GM19452 (cell line): ENCODE results near the gene CARHSP1.
"Not testable (repeated sequence)": the region's sequence is repeated elsewhere in the genome, so short reads cannot be mapped to it uniquely, and the experiment has no call there.

Experiments used
- ATAC-seq: cut with Tn5 transposase; IDR thresholded peaks from one replicate; pipeline ENCODE4 v1.9.1; 2021; ENCODE audit not compliant: unreplicated experiment

The CARHSP1 gene

DNA sequence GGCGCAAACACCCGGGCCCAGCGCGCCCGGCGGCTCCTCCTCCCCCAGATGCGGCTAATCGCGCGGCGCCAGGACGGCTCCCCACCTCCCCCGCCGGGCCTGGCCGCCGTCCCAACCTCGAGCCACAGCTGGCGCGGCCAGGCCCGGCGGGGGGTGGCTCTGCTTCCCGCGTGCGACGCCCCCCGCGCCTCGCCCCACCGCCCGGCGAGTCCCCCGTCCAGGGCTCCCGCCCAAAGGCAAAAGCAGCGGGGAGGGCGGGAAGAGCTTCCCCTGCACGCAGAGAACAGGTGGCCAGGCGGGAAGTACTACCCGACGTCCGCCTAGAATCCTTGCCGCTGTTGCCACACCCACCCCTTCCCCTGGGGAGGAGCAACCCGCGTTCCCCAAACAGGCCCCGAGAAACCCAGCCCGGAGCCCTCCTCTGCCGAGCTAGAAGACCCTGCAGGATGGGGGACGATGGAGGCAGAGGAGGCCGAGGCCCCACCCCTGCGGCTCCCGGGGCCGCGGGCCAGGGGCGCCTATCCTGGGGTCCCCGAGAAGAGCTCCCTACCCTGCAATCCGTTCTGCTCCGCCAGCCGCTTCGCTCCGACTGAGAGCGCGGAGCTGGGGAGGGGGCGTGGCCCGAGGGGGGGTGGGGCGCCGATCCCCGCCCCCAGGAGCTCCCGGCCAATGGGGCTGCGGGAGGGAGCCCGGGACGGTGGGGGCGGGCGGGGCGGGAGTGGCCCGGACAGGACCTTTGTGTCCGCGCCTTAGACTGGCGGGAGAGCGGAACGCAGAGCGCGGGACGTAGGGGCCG is at the start of gene CARHSP1:
TSS of gene CARHSP1 (minus strand) at position 591 of the 796 bp plus-strand sequence. CDS start 9,678 bp downstream, outside the sequence.
- ATAC-seq = peak; percentile 67

DNA sequence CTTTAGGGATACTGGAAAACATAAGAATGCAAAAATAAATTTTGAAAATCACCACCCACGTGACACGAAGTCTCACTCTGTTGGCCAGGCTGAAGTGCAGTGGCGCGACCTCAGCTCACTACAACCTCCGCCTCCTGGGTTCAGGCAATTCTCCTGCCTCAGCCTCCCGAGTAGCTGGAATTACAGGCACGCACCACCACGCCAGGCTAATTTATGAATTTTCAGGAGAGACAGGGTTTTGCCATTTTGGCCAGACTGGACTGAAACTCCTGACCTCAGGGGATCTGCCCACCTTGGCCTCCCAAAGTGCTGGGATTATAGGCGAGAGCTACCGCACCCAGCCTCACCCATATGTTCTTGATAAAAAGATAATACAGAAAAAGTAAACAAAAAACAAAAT is 48.5 kb upstream of the CARHSP1 start:
- ATAC-seq = not testable (repeated sequence)

DNA sequence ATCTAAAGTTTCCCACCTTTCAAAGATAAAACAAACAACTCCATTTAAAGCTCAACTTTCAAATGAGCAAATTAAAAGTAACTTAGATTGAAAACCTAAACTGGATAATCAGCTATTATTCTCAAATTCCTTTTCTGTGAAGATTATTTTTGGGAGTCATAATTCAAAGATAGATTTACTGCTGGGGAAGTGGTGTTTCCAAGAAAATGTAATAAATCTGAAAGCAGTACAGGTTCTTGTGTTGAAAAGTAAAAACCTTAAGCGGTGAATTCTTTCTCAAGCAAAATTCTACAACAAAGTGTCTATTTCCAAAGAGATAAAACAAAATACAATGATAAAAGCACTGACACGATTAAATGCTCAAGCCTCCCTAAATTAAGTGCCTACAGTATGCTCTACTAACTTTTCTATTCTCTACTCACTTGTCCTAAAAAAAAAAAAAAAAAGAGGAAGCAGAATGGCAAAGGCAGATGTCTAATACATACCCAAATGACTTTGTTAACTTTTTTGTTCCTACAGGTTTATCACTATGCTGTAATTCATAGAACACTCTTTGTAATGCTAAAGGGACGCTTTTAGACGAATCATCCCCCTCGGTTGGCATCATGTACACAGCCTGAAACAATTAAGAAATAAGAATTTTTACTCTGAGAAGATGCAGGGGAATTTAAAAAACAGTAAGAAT is 47.9 kb upstream of the CARHSP1 start:
- ATAC-seq = no peak

DNA sequence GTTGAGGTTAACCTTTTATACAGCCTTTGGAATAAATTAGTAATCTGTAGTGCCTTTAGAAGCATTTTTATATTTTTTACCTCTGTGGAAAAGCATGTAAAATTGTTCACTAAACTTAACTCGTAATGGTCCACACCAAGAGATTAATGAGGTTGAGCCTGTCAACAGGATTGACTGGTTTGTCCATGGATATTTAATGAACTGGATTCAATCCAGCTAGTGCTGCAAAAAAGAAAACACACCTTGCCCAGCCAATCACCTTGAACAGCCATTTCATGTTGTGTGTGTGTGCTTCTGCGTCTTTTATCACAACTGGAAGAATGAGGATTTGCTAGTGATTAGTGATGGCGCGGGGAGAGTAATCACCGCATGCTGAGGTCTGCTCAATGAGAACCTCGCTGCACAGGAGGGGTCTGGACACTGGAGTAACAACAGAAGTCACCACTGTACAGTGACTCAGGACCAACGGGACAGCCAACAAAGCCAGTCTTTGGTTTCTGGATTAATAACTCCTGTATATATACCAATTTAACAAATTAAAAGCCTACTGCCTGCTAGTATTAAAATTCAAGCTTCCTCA is 47.0 kb upstream of the CARHSP1 start:
- ATAC-seq = no peak

DNA sequence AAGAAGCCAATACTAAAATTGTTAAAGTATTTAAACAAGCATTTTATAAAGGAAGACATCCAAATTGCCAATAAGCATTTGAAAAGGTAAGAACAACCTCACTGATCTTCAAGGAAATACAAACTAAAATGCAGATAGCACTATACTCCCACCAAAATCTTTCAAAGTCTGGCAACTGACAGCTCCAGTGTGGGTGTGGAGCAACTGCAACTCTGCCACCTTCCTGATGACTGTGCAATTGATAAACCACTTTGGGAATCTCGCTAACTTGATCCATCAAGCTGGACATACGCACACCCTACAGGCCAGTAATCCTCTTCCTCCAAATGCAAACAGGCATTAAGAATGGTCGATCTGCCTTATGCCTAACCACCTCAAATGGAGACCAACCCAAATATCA is 45.3 kb upstream of the CARHSP1 start:
- ATAC-seq = no peak

DNA sequence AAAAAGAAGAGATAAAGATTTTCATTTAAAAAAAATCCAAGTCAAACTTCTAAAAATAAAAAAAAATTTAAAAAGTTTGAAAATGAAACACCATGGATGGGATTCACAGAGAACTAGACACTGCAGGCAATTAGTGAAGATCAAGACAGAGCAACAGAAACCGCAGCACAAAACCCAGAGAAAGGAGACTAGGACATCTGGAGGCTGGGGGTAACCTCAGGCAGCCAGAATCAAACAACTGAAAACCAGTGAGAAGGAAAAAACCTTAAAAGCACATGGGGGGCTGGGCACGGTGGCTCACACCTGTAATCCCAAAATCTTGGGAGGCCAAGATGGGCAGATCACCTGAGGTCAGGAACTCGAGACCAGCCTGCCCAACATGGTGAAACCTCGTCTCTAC is 44.0 kb upstream of the CARHSP1 start:
- ATAC-seq = no peak

DNA sequence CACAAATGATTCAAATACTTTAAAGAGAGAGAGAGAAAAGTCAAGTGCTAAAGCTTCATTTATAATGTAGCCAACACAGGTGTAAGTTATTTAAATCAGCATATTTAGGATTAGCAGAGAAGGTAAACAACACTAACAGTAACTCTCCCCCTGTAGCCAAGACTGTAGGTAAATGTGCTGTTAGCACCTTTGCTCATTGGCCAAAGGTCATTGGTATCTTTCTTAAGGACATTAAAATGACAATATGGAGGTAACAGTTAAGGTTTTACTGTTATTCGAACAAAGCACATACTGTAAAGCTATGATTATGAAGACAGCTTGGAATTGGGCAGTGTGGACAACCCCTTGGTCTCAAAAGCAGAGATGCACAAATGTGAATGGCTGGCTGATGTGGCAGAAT is 42.0 kb upstream of the CARHSP1 start:
- ATAC-seq = no peak

DNA sequence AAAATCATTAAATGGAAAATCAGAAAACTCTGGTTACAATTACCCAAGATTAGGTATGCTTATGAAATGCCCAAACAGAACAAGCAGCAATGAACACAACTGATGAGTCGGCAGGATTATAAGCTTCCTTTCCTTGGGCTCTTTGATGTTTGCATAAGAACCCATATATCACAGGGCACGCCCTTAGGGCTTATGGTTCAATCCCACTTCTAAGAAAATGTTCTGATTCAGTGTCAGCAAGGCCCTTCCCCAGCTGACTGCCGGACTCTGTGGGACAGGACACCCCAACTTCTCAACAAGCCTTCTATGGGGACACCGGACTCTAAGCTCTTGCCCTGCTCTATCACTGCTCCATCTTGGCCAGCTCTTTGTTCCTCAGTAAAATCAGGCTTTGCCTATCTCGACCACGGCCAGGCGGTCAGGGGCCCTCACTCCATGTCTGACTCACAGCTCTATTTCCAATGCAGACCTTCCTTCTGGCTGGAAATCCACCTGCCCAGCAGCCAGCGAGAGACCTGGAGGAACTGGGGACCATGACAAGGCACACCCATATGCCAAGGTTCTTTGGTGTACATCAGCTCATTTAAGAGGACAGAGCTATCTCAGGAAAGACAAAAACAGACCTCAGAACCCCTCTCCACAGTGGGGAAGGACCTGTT is 40.1 kb upstream of the CARHSP1 start:
- ATAC-seq = no peak

DNA sequence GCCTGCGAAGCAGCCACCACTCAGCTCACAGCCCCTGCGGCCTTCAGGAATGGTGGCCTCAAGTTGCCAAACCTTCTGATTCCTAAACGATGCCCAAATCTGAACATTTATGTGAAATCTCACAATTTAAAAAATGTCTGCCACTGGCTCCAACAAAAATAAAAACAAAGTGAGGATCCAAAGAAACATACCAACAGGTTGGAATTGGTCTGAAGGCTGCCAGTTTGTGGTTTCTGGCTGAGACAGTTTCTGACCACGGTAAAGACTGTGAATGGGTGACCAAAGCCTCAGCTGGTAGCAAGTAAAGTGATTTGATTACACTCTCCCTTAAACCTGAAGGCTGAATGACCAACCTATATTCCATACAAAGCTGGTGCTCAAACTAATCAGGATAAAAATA is 38.3 kb upstream of the CARHSP1 start:
- ATAC-seq = no peak

DNA sequence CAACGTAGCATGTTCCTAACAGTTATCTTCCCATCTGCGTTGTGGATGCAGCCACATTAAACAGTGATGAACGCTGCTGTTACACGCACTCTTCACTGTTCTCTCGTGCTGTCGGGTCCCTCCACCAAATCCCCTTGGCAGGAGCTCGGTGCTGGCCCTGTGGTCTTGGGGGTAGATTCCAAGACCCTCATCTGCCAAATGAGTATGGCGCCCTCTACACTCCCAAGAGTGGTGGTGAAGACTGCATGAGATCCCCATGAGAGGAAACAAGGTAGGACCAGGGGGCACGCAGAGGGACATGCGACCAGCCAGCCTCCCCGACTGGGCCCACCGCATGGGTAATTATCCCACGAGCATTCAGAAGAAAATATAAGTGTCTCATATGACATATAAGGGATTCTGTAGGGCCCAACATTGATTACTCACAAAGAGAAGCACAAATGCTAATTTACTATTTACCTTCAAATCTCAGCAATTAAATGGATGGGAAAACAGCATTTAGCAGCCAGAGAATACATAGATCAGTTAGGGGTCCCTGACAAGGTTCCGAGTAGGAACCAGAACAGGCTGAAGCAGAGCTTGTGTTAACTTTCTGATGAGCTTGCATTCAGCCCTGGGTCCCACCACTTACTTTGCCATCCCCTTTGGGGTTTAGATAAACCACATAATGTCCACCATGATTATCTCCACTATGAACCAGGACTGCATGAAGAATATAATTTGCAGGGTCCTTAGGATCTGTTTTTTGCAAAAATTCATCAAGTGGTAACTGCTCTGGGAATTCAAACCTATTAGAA is 37.2 kb upstream of the CARHSP1 start:
- no peak for ATAC-seq

DNA sequence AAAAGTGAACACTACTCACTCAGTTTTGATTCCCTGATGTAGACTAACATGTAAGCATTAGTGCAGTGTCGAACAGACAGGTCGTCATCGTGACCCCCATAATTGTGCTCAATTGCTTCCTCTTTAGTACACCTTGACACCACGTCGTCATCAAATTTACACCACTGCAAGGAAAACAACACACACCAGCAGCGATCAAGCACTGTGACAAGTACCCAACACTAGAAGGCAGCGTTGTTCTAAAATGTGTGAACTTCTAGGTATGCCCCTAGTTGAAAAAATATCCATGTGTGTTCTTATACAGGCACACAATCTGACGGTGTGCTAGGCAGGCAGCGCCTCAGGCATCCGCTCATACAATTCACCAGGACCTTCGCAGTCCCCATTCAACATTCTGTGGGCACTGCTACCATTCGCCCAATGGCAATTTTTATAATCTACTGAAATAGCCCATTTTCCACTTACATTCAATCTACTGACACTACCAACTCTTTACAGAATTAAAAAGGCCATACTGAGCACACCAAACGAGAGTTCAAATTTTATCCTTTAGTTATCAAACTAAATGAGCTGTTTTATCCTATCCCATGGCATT is 36.5 kb upstream of the CARHSP1 start:
- ATAC-seq = no peak

DNA sequence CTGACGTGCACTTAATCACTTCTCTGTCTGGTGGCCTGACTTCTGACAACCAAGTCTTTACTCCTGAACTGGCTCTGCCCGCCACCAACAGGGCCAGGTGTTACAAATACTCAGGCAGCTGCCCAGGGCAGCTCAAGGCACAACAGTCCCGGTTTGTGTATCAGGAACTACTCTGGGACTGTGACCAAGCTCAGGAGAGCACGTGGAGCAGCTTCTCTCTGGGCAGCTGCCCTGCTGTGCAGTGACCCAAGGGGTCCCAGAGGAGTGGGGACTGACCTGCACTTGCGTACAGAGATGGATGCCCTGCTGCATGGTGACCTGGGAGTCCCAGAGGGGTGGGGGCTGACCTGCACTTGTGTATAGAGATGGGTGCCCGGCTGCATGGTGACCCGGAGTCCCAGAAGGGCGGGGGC is 35.2 kb upstream of the CARHSP1 start:
- no peak for ATAC-seq

DNA sequence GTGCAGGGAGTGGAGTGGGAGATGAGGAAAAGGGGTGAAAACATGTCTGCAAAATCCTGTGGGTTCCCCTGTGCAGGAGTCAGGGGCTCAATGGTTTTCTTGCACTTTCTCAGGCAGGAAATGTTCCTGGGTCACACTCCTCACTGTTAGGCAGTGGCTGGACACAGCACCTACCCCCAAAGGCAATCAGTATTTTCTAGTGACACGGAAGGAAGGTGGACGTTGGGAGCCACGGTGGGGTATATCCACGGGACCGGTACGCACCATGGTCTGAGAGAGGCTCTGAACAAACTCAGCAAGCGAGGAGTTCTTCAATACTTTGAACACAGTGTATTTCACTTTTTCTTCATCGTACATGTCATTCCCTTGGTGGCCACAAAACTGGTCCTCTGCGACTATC is 34.2 kb upstream of the CARHSP1 start:
- ATAC-seq = no peak

DNA sequence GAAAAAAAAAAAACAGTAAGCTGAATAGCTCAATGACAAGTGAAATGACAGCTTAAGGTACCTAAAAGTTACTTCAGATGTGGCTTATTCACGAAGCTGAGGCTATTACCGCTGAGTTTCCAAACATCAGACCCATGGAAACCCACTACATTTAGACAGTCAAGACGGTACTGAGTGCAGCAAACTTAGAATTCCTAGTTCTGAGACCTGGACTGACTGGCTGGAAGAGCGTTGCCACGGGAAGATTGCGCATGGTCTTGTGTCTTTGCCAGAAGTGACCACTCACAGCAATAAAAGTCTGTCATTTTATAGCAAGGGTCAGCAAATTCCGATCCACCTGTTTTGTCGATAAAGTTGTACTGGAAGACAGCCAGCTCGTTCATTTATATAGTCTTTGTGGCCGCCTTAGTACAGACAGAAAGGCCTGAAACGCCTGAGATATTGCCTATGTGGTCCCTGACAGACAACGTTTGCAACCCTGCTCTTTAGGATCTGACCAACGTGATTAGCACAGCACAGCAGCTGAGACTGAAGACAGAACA is 32.6 kb upstream of the CARHSP1 start:
- no peak for ATAC-seq

DNA sequence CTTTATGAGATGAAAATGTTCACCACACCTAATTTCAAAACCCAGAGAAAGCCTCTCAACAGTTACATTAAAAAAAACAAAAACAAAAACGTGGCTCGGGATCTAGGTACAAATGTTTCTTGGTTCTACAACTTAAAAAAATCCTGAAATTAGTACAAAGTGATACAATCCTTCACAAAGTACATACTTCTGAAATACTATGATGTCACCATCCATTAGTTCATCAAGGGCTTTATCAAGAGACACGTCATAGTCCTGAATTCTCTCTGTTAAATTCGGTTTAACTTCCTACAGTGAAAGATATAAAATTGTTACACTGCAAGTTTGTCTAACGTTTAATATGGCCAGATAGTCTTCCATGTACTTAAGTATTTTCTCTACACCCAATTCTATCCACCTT is 31.5 kb upstream of the CARHSP1 start:
- ATAC-seq = no peak

DNA sequence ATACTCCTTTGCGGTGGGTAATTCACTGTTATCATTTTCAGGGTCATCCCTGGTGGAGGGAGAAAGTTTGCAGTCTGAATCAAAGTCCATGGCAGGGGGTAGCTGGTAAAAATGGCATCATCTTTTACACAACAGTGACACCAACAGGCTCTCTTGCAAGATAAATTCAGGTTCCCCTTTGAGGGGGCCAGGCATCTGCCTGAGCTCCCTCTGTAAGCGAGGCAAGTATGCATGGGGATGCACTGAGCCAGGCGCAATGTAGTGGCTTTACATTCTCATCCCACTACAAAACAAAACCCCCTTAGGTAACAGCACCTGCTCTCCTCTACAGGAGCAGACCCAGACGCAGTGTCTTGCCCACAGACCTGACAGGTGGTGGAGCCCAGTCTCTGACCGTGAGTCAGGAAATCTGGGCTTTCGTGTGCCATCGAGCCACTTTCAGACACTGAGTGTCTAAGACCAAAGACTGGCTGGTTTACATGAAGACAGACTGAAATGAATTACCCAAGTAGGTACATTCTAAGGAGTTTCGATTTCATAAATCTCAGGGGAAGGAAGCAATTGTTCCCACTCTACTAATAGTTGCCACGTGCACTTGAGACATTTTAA is 31.0 kb upstream of the CARHSP1 start:
- no peak for ATAC-seq

DNA sequence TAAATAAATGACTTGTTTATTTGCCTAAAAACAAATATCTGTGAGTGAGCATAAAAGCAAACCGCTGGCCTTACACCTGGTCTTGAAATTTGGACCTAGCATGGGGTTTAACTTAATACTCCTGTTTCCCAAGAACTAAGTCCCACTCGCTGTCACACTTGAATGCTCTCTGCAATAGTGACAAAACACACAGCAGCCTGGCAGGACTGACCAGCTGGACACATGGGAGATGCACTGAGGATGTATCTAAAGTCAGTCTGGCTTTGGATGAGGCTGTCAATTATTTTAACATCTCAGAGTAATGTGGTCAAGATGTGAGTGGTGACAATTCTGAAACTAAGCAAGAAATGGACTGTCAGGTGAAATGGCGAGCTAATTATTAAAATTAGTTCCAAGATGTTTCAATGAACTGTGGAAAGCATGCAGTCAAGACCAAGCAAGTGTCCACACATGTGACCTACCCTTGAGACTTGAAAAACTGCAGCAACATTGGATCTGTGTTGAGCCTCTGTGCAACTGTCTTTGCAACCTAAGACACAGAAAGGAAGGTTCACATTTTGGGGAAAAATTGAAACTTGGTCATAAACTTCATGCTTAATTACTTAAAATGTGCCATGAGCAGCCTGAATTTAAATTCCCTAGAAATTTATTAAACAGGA is 30.0 kb upstream of the CARHSP1 start:
- ATAC-seq = no peak

DNA sequence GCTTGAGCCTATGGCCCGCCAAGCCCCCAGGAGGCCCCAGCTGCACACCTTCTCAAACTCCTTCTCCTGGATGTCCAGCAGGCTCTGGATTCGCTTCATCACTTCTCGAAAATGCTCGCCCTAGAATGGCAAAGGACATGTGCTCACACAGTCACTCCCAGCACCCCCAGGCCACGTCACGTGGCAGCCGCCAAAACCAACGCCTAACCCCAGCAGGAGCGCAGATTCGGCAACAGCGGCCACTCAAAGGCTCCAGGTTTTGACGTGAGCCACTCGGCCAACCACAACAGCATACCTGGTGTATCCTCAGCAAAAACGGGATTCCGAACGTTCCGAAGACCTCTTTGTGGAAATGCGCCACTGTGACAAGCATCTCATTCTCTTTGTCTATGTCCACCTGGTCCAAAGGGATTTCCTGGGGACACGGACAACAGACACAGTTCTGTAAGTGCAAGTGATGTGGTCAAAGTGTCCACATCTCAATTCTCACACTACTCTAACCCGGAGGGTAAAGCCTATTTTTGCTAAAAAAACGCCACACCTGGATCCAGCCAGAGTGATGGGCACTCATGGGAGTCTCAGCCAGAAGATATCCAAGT is 26.0 kb upstream of the CARHSP1 start:
- ATAC-seq = no peak
